T-cell (primary cell): ENCODE measurements around the gene UBQLN1. TPM values are rescaled to one million over a fixed set of nuclear protein-coding genes. Genes with fewer than 3 reads are reported as not detected.

Experiments used
- ATAC-seq, 4 experiments: fragments of 200-7000 bp in 3 of 4; fragments of 150-1000 bp in 1 of 4; cut with Tn5 transposase; replicated peaks in 1 of 4; 1 replicate in 3 of 4; 2 replicates in 1 of 4; pipeline ENCODE4 v1.10.0; 2021; ENCODE audit warnings: moderate library complexity in 3 of 4, mild to moderate bottlenecking in 2 of 4, moderate number of reproducible peaks in 1 of 4
- CTCF ChIA-PET, 2 donors: fragments of 300-600 bp; sonication (Branson Sonifier 250); formaldehyde crosslinking; loops; one replicate each; lab custom pipeline; 2022; ENCODE audit warnings: antibody characterized with exemption in 2 of 2; lab: Charles Lee
- POLR2A ChIA-PET, 2 donors: fragments of 300-600 bp; sonication (Branson Sonifier 250); formaldehyde crosslinking; loops; one replicate each; lab custom pipeline; 2022; ENCODE audit warnings: antibody characterized with exemption in 2 of 2; lab: Charles Lee
- DNase-seq, 35 experiments: peaks; one replicate each; pipeline versions ENCODE4 v3.0.0 to v3.0.0-alpha.2; 2013 to 2023
- H3K27ac ChIP-seq: one replicate; pipeline ENCODE4 v1.5.1; 2013; ENCODE audit warnings: low read length
- H3K27me3 ChIP-seq, 2 experiments: replicated peaks in 1 of 2; 1 replicate in 1 of 2; 2 replicates in 1 of 2; pipeline versions ENCODE4 v1.6.1 to v1.7.0; 2013; ENCODE audit warnings: low read length in 1 of 2, mixed read lengths in 1 of 2; ENCODE audit not compliant: control insufficient read depth in 2 of 2, insufficient read depth in 2 of 2; ENCODE audit errors: extremely low read depth in 1 of 2
- H3K36me3 ChIP-seq, 2 donors: 1 replicate in 1 of 2; 2 replicates in 1 of 2; pipeline versions ENCODE4 v1.6.1 to v1.7.0; 2013; ENCODE audit warnings: low read length in 1 of 2; ENCODE audit not compliant: control insufficient read depth in 2 of 2, insufficient read depth in 1 of 2; ENCODE audit errors: extremely low read depth in 1 of 2
- H3K4me1 ChIP-seq, 2 experiments: 1 replicate in 1 of 2; 2 replicates in 1 of 2; pipeline versions ENCODE4 v1.6.1 to v1.7.0; 2013; ENCODE audit warnings: low read length in 2 of 2, mixed read lengths in 1 of 2; ENCODE audit not compliant: insufficient read depth in 2 of 2, control insufficient read depth in 1 of 2; ENCODE audit errors: extremely low read depth in 1 of 2
- H3K4me3 ChIP-seq, 2 donors: 1 replicate in 1 of 2; 2 replicates in 1 of 2; pipeline versions ENCODE4 v1.5.1 to v1.7.0; 2013; ENCODE audit warnings: mild to moderate bottlenecking in 2 of 2, low read length in 1 of 2, moderate library complexity in 1 of 2; ENCODE audit not compliant: control insufficient read depth in 1 of 2; ENCODE audit errors: extremely low read depth in 1 of 2
- H3K9me3 ChIP-seq: 2 replicates; pipeline ENCODE4 v1.7.0; 2013
- H3K27ac Mint-ChIP-seq, 2 donors: one replicate each; pipeline ENCODE4 v1.8.0; 2020 to 2021; ENCODE audit warnings: mild to moderate bottlenecking in 2 of 2, mixed read lengths in 2 of 2
- H3K27me3 Mint-ChIP-seq, 2 donors: one replicate each; pipeline ENCODE4 v1.8.0; 2021 to 2022; ENCODE audit warnings: mixed read lengths in 2 of 2
- H3K36me3 Mint-ChIP-seq: one replicate; pipeline ENCODE4 v1.8.0; 2021; ENCODE audit warnings: mixed read lengths
- H3K4me1 Mint-ChIP-seq, 3 donors: one replicate each; pipeline ENCODE4 v1.8.0; 2020 to 2022; ENCODE audit warnings: mixed read lengths in 3 of 3, mild to moderate bottlenecking in 1 of 3
- H3K4me3 Mint-ChIP-seq, 3 donors: one replicate each; pipeline ENCODE4 v1.8.0; 2020 to 2022; ENCODE audit warnings: mild to moderate bottlenecking in 3 of 3, mixed read lengths in 3 of 3, moderate library complexity in 3 of 3
- H3K9me3 Mint-ChIP-seq, 3 donors: one replicate each; pipeline ENCODE4 v1.8.0; 2020 to 2022; ENCODE audit warnings: mixed read lengths in 3 of 3
- WGBS: methylation state at CpG from one replicate; pipeline ENCODE4 v1.1.5; 2013; ENCODE audit warnings: missing lambda C conversion rate; ENCODE audit not compliant: insufficient coverage; 5-methylcytosine and 5-hydroxymethylcytosine counted together
- total RNA-seq, 35 experiments: library from RNA in 6 of 35; stranded (reverse) in 6 of 35; fragments of 120-200 nt in 1 of 35; gene quantifications; one replicate each; pipeline versions ENCODE4 v1.2.1 to v1.2.4 and lab custom pipeline; 2013 to 2026

UBQLN1 gene
- total RNA-seq, 5 donors from 2014 or later (not counting 1 experiment from before 2014, with no cell fraction given) = 98.1 to 141 (median 105) TPM

DNA sequence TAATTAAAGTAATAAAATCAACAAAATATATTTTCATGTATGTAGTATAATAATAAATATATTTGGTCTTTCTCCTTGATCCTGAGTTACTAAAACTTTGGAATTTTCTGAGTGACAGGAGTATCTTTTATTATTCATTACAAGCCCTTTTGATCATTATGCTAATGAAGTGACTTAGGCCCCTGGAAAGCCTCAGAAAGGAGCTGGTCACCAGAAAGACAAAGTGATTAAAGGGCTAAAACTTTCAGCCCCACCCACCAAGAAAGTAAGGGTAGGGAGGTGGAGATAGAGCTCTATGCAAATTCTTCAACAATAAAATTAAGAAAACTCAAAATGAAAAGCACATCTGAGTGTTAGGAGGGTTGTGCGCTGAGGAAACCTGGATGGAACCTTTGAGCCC lies 27.5 kb downstream of the UBQLN1 start:
- no peak overlapping the region for H3K4me3 ChIP-seq
- Mint-ChIP-seq H3K27ac (no peak overlapping the region), H3K27me3 (no peaks in the 10 kb centered on the region), H3K9me3 (no peaks in the 10 kb centered on the region), H3K36me3 (peaks cover 55% of the 10 kb centered on the region), H3K4me1 (peaks cover 23 to 32% (median 29%) of the 10 kb centered on the region in 3 donors), H3K4me3 (no peak overlapping the region)
- no CpG with 5 or more reads among the region's 1 CpG for WGBS
- no peak for DNase-seq
- ATAC-seq = no peak
- peaks cover 3 to 60% of the 10 kb centered on the region in 2 donors for H3K36me3 ChIP-seq
- H3K4me1 ChIP-seq = no peaks in the 10 kb centered on the region
- POLR2A ChIA-PET = interaction anchor here (0.6 to 1.3 kb wide), 2 partner anchors 11 to 115 kb away, joined by 3 read pairs; no protein-coding TSS in a partner anchor
- H3K9me3 ChIP-seq = no peaks in the 10 kb centered on the region
- H3K27me3 ChIP-seq = no peaks in the 10 kb centered on the region
- H3K27ac ChIP-seq = no peak overlapping the region
- CTCF ChIA-PET = interaction anchor here (0.5 to 1.0 kb wide), 2 partner anchors 52 to 171 kb away, joined by 3 read pairs; no protein-coding TSS in a partner anchor

DNA sequence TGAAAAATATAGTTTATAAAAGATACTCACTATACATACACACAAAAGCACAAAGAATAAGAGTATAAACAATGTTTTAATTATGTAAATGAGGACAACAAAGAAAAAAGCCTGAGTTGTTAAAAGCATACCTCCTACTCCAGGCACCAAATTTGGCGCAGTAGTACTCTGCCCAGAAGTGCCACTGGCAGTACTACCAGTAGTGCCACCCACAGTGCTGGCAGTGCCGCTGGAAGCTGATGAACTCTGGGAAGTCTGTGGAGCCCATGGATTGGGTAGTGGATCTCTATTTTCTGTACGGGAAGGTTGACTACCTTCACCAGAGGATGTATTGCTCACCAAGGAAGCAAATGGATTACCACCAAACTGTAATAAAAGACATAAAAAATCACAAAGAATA lies 30.2 kb downstream of the UBQLN1 start:
- Mint-ChIP-seq H3K4me3 (no peak overlapping the region), H3K27me3 (no peaks in the 10 kb centered on the region), H3K36me3 (peaks cover 58% of the 10 kb centered on the region), H3K9me3 (no peaks in the 10 kb centered on the region), H3K27ac (no peak overlapping the region), H3K4me1 (peaks cover 17 to 30% (median 23%) of the 10 kb centered on the region in 3 donors)
- no peak for ATAC-seq
- H3K27me3 ChIP-seq = no peaks in the 10 kb centered on the region
- H3K9me3 ChIP-seq = no peaks in the 10 kb centered on the region
- H3K4me1 ChIP-seq = no peaks in the 10 kb centered on the region
- no peak overlapping the region for H3K4me3 ChIP-seq
- ChIA-PET POLR2A (interaction anchor here in 1 of 2 donors (0.5 to 1.4 kb wide), 2 partner anchors 11 to 14 kb away, joined by 3 read pairs; no protein-coding TSS in a partner anchor), CTCF (interaction anchor here (0.6 to 1.0 kb wide), 5 partner anchors 16 to 40 kb away, joined by 3 to 7 read pairs (median 4); no protein-coding TSS in a partner anchor)
- DNase-seq = no peak
- no CpG with 5 or more reads among the region's 3 CpGs for whole genome bisulfite sequencing
- no peak overlapping the region for H3K27ac ChIP-seq
- H3K36me3 ChIP-seq = peaks cover 6 to 76% of the 10 kb centered on the region in 2 donors

DNA sequence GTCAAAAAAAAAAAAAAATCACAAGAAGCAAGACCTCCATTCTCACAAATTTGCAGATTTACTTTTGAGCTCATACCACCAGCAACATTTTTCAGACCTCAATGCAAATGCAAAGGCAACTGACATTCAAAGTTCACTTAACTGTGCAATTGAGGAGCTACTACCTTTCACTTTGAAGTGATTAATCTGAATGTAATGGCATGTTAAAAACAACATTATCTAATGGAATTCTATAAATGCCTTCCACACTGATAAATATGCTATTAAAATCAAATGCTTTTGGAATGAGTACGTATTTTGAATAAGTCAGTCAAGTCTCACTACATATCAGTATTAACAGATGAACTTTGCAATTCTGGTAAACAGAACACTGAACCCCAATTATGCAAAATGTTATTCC lies 32.3 kb downstream of the UBQLN1 start:
- Mint-ChIP-seq H3K9me3 (no peaks in the 10 kb centered on the region), H3K27me3 (no peaks in the 10 kb centered on the region), H3K4me3 (no peak overlapping the region), H3K4me1 (peaks cover 14 to 24% (median 21%) of the 10 kb centered on the region in 3 donors), H3K36me3 (peaks cover 58% of the 10 kb centered on the region), H3K27ac (no peak overlapping the region)
- no peaks in the 10 kb centered on the region for H3K9me3 ChIP-seq
- no peak for ATAC-seq
- no peak for DNase-seq
- H3K4me3 ChIP-seq = no peak overlapping the region
- peaks cover 6 to 76% of the 10 kb centered on the region in 2 donors for H3K36me3 ChIP-seq
- CTCF ChIA-PET = interaction anchor here (0.7 to 1.1 kb wide), 2 partner anchors 33 to 269 kb away, joined by 3 to 4 read pairs; partner anchors contain the start of gene UBQLN1 (in 1 of the 2)
- POLR2A ChIA-PET = interaction anchor here in 1 of 2 donors (0.6 to 0.7 kb wide), 2 partner anchors 100 to 287 kb away, joined by 3 to 4 read pairs; no protein-coding TSS in a partner anchor
- WGBS = no CpG with 5 or more reads among the region's 1 CpG
- no peaks in the 10 kb centered on the region for H3K4me1 ChIP-seq
- no peaks in the 10 kb centered on the region for H3K27me3 ChIP-seq
- no peak overlapping the region for H3K27ac ChIP-seq

DNA sequence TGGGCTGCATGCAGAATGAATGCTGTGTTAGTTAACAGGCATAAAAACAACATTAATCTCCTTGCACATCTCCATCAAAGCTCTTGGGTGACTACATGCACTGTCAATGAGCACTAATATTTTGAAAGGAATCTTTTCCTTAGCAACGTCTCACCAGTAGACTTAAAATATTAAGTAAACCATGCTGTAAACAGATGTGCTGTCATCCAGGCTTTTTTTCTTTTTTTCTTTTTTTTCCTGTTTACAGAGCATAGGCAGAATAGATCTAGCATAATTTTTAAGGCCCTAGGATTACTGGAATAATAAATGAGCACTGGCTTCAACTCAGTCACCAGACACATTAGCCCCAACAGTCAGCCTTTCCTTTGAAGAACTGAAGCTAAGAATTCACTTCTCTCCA lies 36.3 kb downstream of the UBQLN1 start:
- H3K4me1 Mint-ChIP-seq = peaks cover 19 to 28% (median 24%) of the 10 kb centered on the region in 3 donors
- H3K4me3 ChIP-seq = no peak overlapping the region
- H3K4me3 Mint-ChIP-seq = no peak overlapping the region
- no peak for DNase-seq
- no peak for ATAC-seq
- H3K9me3 Mint-ChIP-seq = no peaks in the 10 kb centered on the region
- H3K9me3 ChIP-seq = no peaks in the 10 kb centered on the region
- no peaks in the 10 kb centered on the region for H3K27me3 ChIP-seq
- ChIA-PET POLR2A (no interaction called here), CTCF (no interaction called here)
- H3K27ac ChIP-seq = no peak overlapping the region
- no CpG with 5 or more reads among the region's 1 CpG for WGBS
- no peaks in the 10 kb centered on the region for H3K27me3 Mint-ChIP-seq
- H3K27ac Mint-ChIP-seq = no peak overlapping the region
- H3K36me3 Mint-ChIP-seq = peaks cover 46% of the 10 kb centered on the region
- peaks cover 9 to 68% of the 10 kb centered on the region in 2 donors for H3K36me3 ChIP-seq
- H3K4me1 ChIP-seq = no peaks in the 10 kb centered on the region

DNA sequence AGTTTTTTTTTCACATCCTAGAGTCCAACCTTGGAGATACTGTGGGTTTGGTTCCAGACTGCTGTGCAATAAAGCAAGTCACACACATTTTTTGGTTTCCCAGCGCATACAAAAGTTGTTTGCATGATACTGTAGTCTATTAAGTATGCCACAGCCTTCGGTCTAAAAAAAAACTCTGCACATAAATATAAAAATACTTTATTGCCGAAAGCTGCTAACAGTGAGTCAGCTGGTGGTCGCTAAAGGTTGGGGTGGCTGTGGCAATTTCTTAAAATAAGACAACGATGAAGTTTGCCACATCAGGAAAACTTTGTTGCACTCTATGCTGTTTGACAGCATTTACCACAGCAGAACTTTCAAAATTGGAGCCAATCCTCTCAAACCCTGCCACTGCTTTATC lies 37.4 kb downstream of the UBQLN1 start:
- Histone ChIP-seq H3K9me3 (no peaks in the 10 kb centered on the region), H3K4me3 (no peak overlapping the region), H3K36me3 (peaks cover 9 to 71% of the 10 kb centered on the region in 2 donors), H3K27ac (no peak overlapping the region), H3K27me3 (no peaks in the 10 kb centered on the region), H3K4me1 (no peaks in the 10 kb centered on the region)
- Mint-ChIP-seq H3K27ac (no peak overlapping the region), H3K4me3 (no peak overlapping the region), H3K27me3 (no peaks in the 10 kb centered on the region), H3K36me3 (peaks cover 54% of the 10 kb centered on the region), H3K9me3 (no peaks in the 10 kb centered on the region), H3K4me1 (peaks cover 29 to 38% (median 30%) of the 10 kb centered on the region in 3 donors)
- POLR2A ChIA-PET = no interaction called here
- CTCF ChIA-PET = no interaction called here
- WGBS = no CpG with 5 or more reads among the region's 5 CpGs
- DNase-seq (no peak), ATAC-seq (no peak)

DNA sequence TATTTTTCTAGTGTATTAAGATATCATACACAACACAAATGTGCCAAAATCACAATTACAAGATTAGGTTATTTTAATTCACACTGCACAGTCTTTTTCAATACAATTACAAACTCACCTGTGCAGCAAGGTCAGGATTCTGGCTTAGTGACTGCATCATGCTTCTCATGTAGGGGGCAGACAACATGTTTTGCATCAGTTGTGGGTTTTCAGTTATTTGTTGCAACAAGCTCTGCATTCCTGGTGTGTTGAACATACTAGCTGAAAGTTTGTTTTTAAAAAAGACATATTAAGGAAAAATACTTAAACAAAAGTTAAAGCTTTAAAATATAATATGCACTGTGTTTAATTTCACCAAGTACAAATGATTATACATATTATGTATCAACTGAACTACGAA lies 38.7 kb downstream of the UBQLN1 start:
- WGBS = no CpG with 5 or more reads among the region's 1 CpG
- H3K4me3 Mint-ChIP-seq = no peak overlapping the region
- H3K9me3 ChIP-seq = no peaks in the 10 kb centered on the region
- ATAC-seq (no peak), DNase-seq (no peak)
- no peaks in the 10 kb centered on the region for H3K27me3 Mint-ChIP-seq
- POLR2A ChIA-PET = interaction anchor here (0.6 to 1.0 kb wide), 3 partner anchors 10 to 51 kb away, joined by 3 to 4 read pairs (median 3); no protein-coding TSS in a partner anchor
- no peaks in the 10 kb centered on the region for H3K4me1 ChIP-seq
- no peak overlapping the region for H3K27ac Mint-ChIP-seq
- H3K27ac ChIP-seq = no peak overlapping the region
- no peak overlapping the region for H3K4me3 ChIP-seq
- peaks cover 28 to 36% (median 32%) of the 10 kb centered on the region in 3 donors for H3K4me1 Mint-ChIP-seq
- peaks cover 55% of the 10 kb centered on the region for H3K36me3 Mint-ChIP-seq
- no peaks in the 10 kb centered on the region for H3K27me3 ChIP-seq
- no peaks in the 10 kb centered on the region for H3K9me3 Mint-ChIP-seq
- CTCF ChIA-PET = interaction anchor here in 1 of 2 donors (0.6 kb wide), 1 partner anchor 1941 kb away, joined by 3 read pairs; no protein-coding TSS in a partner anchor
- H3K36me3 ChIP-seq = peaks cover 9 to 70% of the 10 kb centered on the region in 2 donors
